K562 (cell line): ENCODE results near the gene ZNF865. TPM values are rescaled to one million over a fixed set of nuclear protein-coding genes. Genes with fewer than 3 reads are reported as not detected.

ENCODE experiments used
- CREBBP ChIP-seq: IDR thresholded peaks from one replicate; pipeline ENCODE4 v1.6.1; 2012; ENCODE audit warnings: low read depth, mild to moderate bottlenecking, control low read depth, inconsistent platforms, low read length
- GTF2B ChIP-seq: IDR thresholded peaks from 2 replicates; pipeline ENCODE4 v1.6.1; 2011; ENCODE audit not compliant: insufficient read length; ENCODE audit errors: extremely low read depth
- HSF4 ChIP-seq: fragments of 250-450 bp; sonication (Bioruptor Pico); IDR thresholded peaks from 2 replicates; pipeline ENCODE4 v2.1.2; 2022; ENCODE audit warnings: mild to moderate bottlenecking, moderate library complexity, borderline replicate concordance
- POLR2B ChIP-seq: fragments of 450-650 bp; IDR thresholded peaks from 2 replicates; pipeline ENCODE4 v1.6.1; 2018; ENCODE audit warnings: low read depth; ENCODE audit not compliant: partially characterized antibody
- SAFB2 ChIP-seq: fragments of 200-400 bp; formaldehyde crosslinking; IDR thresholded peaks from 2 replicates; pipeline ENCODE4 v1.6.1; 2018; ENCODE audit warnings: borderline replicate concordance, low read length, low read depth, moderate library complexity; ENCODE audit not compliant: severe bottlenecking
- SIN3B ChIP-seq: fragments of 450-650 bp; IDR thresholded peaks from 2 replicates; pipeline ENCODE4 v1.6.1; 2017; ENCODE audit warnings: low read depth, mild to moderate bottlenecking, moderate library complexity
- TEAD4 ChIP-seq, 2 experiments: sonication (generic) in 1 of 2; formaldehyde crosslinking in 1 of 2; IDR thresholded peaks; 2 replicates each; pipeline versions ENCODE4 v1.6.1 to v1.8.0; 2012 to 2022; ENCODE audit warnings: borderline replicate concordance in 1 of 2, inconsistent platforms in 1 of 2, low read length in 1 of 2, mild to moderate bottlenecking in 1 of 2, missing genetic modification reagents in 1 of 2
- XRCC3 ChIP-seq: fragments of 450-650 bp; IDR thresholded peaks from 2 replicates; pipeline ENCODE4 v1.6.1; 2017; ENCODE audit warnings: mild to moderate bottlenecking, moderate library complexity
- ZNF197 ChIP-seq: fragments of 200-800 bp; sonication (Bioruptor generic); IDR thresholded peaks from 2 replicates; pipeline ENCODE4 v1.6.1; 2016; ENCODE audit warnings: low read depth, missing genetic modification characterization, missing compliant biosample characterization
- ZNF408 ChIP-seq: fragments of 250-450 bp; sonication (Bioruptor Pico); IDR thresholded peaks from 2 replicates; pipeline ENCODE4 v1.4.0; 2020; ENCODE audit warnings: low read depth, mild to moderate bottlenecking, moderate library complexity
- polyA plus RNA-seq, 8 experiments: library from polyadenylated mRNA; depleted of rRNA in 4 of 8; stranded (reverse) in 5 of 8; unstranded in 3 of 8; fragments of >200 nt; fragmentation: Nextera tagmentation in 2 of 8; fragmentation: Illumina TruSeq in 1 of 8; extraction: Ambion mirVana in 2 of 8; extraction: Trizol in 1 of 8; gene quantifications; 2 replicates each; pipeline versions ENCODE4 v1.2.1 to v1.2.3, GENCODE V29; 2011 to 2014; ENCODE audit warnings: inconsistent platforms in 1 of 8, missing spikeins in 1 of 8
- total RNA-seq, 7 experiments: library from RNA; depleted of rRNA in 6 of 7; stranded (reverse); fragments of >200 nt in 6 of 7; fragmentation: Illumina TruSeq in 2 of 7; extraction: Trizol in 2 of 7; gene quantifications; 2 replicates each; pipeline versions ENCODE4 v1.2.1 to v1.2.3, GENCODE V29; 2011 to 2021; ENCODE audit warnings: low replicate concordance in 1 of 7
- TF ChIP-seq, protein P1 (sequence below): fragments of 250-450 bp; sonication (Bioruptor Pico); IDR thresholded peaks from 2 replicates; pipeline ENCODE4 v1.5.0; 2021; ENCODE audit warnings: mild to moderate bottlenecking, moderate library complexity

The ZNF865 gene
- total and polyA plus RNA-seq, 9 of the 15 experiments (the other 6 are each of a cell fraction or from before 2014, with no cell fraction given): 0.40 to 18.8 (median 1.6) TPM; not detected in 2

GRCh38 chr19:55654868-55655647 lies 49.6 kb downstream of the ZNF865 start, which contains the start of gene U2AF2 (continued):
- no peak; the same call in 1 of the 2 replicates for TF ChIP-seq SIN3B
- no peak for TF ChIP-seq GTF2B
- TF ChIP-seq, protein P1, sequence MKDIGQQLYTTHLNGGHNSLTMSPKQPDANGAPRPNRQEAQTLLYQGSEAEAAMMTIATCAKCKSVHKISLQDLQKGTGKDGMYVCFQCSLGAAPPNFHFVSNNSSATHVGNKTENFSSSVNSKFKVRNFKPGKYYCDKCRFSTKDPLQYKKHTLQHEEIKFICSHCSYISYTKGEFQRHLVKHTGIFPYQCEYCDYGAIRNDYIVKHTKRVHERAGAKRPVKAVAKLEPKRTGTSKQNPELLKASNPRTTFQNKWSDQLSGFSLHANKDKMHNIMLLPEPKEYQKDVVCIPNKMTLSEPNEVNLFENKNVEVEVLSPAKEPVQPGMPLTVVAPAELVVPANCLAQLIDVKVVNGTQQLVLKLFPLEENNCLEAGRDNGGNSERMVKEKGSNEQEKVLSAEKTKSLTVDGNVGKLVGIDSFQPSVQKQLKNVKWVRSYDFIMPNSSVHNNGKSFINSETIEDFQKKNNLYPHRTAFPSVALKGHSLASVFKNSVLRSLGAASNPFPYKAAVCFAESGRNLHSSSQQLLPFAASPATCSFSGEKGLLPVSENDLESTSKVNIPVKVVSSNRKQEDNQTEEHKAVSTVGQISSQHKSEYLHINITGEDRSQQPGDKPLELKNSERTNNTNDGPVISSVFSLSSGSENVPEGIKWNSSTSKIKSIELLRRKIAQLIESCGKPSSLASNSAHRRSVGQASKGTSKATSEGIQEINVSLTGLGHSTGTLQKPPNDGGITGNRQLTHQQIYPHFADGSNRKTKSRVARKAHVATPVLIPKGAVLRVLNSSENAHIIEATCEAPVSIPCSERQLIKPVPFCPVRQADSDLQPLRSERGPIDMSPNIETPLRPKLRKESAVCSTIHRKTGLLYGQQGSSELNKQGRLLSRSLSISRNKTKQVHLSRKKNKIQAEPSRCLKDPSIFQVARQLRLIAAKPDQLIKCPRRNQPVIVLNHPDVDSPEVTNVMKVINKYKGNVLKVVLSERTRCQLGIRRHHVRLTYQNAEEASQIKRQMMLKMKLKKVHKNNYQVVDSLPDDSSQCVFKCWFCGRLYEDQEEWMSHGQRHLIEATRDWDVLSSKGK (CRISPR knock-in tag): no peak
- peak; percentile 82 for TF ChIP-seq POLR2B
- no peak for TF ChIP-seq XRCC3
- TF ChIP-seq ZNF197 (CRISPR knock-in tag): no peak
- no peak for TF ChIP-seq SAFB2
- TF ChIP-seq TEAD4 (IDR thresholded peaks at IDR 0.05; ENCODE audit: low read length): no peak
- no peak for TF ChIP-seq TEAD4 (CRISPR knock-in tag; IDR thresholded peaks at IDR 0.05; ENCODE audit: borderline replicate concordance)
- no peak for TF ChIP-seq HSF4
- no peak for TF ChIP-seq ZNF408 (CRISPR knock-in tag)
- TF ChIP-seq CREBBP: no peak
